Endothelial cell of umbilical vein (primary cell): ENCODE data around the gene THNSL1. TPM values are rescaled to one million over a fixed set of nuclear protein-coding genes. Genes with fewer than 3 reads are reported as not detected.

ENCODE experiments used
- BruUV-seq: library from RNA; stranded (reverse); fragments of 400-500 nt; replicated peaks from 2 replicates; lab custom pipeline; 2021; lab: Mats Ljungman, UMichigan
- CTCF ChIA-PET: fragments of 300-600, 350-600 bp; sonication (Branson Sonifier 250); formaldehyde crosslinking; loops from one replicate; lab custom pipeline; 2021; ENCODE audit warnings: antibody characterized with exemption, inconsistent platforms; lab: Charles Lee
- POLR2A ChIA-PET: fragments of 300-600, 350-600 bp; sonication (Branson Sonifier 250); formaldehyde crosslinking; loops from one replicate; lab custom pipeline; 2021; ENCODE audit warnings: antibody characterized with exemption, inconsistent platforms; lab: Charles Lee
- DNase-seq: peaks from one replicate; pipeline ENCODE4 v3.0.0-alpha.2; 2011; ENCODE audit warnings: low read depth, low spot score
- FAIRE-seq: peaks from 2 replicates; lab custom pipeline; 2011; peaks lifted over from hg19 to GRCh38; lab: Jason Lieb, UNC
- H2AFZ ChIP-seq: 2 replicates; pipeline ENCODE4 v1.6.0; 2012; ENCODE audit warnings: low read depth, low read length, control low read depth, inconsistent platforms
- H3K27ac ChIP-seq: 2 replicates; pipeline ENCODE4 v1.5.1; 2011; ENCODE audit warnings: low read depth, mild to moderate bottlenecking, control low read depth, low read length, moderate library complexity; ENCODE audit not compliant: insufficient read depth
- H3K27me3 ChIP-seq, 2 experiments: 2 replicates each; pipeline versions ENCODE4 v1.6.0 to v1.6.1; 2011; ENCODE audit warnings: low read length in 2 of 2, mixed read lengths in 1 of 2; ENCODE audit not compliant: control insufficient read depth in 2 of 2, insufficient read depth in 2 of 2
- H3K36me3 ChIP-seq, 2 experiments: 2 replicates in 1 of 2; 3 replicates in 1 of 2; pipeline ENCODE4 v1.5.1; 2011; ENCODE audit warnings: low read length in 2 of 2, mild to moderate bottlenecking in 1 of 2, moderate library complexity in 1 of 2; ENCODE audit not compliant: control insufficient read depth in 2 of 2, insufficient read depth in 2 of 2; ENCODE audit errors: extremely low read depth in 1 of 2
- H3K4me1 ChIP-seq: 3 replicates; pipeline ENCODE4 v1.5.1; 2011; ENCODE audit warnings: mild to moderate bottlenecking, low read length; ENCODE audit not compliant: control insufficient read depth, insufficient read depth; ENCODE audit errors: extremely low read depth
- H3K4me2 ChIP-seq: 2 replicates; pipeline ENCODE4 v1.6.1; 2011; ENCODE audit warnings: low read length, control low read depth, mixed read lengths; ENCODE audit not compliant: insufficient read depth
- H3K4me3 ChIP-seq, 3 experiments: fragments of 200-600 bp in 1 of 3; sonication (generic), shearing (Covaris generic) in 1 of 3; replicated peaks in 1 of 3; 2 replicates each; pipeline ENCODE4 v1.5.1; 2011 to 2016; ENCODE audit warnings: control low read depth in 3 of 3, low read length in 3 of 3, mild to moderate bottlenecking in 2 of 3, inconsistent platforms in 1 of 3, low read depth in 1 of 3, moderate library complexity in 1 of 3; ENCODE audit not compliant: insufficient read depth in 1 of 3
- H3K79me2 ChIP-seq: 2 replicates; pipeline ENCODE4 v1.6.0; 2012; ENCODE audit warnings: low read length, inconsistent platforms; ENCODE audit not compliant: control insufficient read depth, insufficient read depth
- H3K9ac ChIP-seq: replicated peaks from 2 replicates; pipeline ENCODE3; 2011; ENCODE audit warnings: low read length, control low read depth; ENCODE audit not compliant: insufficient read depth; ENCODE audit errors: extremely low read depth
- H3K9me1 ChIP-seq: replicated peaks from 3 replicates; pipeline ENCODE4 v1.6.0; 2011; ENCODE audit warnings: mild to moderate bottlenecking, low read length; ENCODE audit not compliant: control insufficient read depth, insufficient read depth; ENCODE audit errors: extremely low read depth
- H3K9me3 ChIP-seq: replicated peaks from 2 replicates; pipeline ENCODE4 v1.5.1; 2012; ENCODE audit warnings: low read length, inconsistent platforms; ENCODE audit not compliant: control insufficient read depth, insufficient read depth
- H4K20me1 ChIP-seq: replicated peaks from 2 replicates; pipeline ENCODE3; 2011; ENCODE audit warnings: mild to moderate bottlenecking, low read length; ENCODE audit not compliant: control insufficient read depth, insufficient read depth; ENCODE audit errors: extremely low read depth
- CTCF ChIP-seq, 2 donors: IDR thresholded peaks; 1 replicate in 1 of 2; 2 replicates in 1 of 2; pipeline ENCODE4 v1.5.1; 2011; ENCODE audit warnings: low read length in 2 of 2, mild to moderate bottlenecking in 2 of 2, moderate library complexity in 2 of 2, control low read depth in 1 of 2, inconsistent platforms in 1 of 2, low read depth in 1 of 2; ENCODE audit not compliant: insufficient read depth in 1 of 2; ENCODE audit errors: extremely low read depth in 1 of 2
- FOS ChIP-seq: IDR thresholded peaks from 2 replicates; pipeline ENCODE4 v1.6.1; 2011; ENCODE audit warnings: mild to moderate bottlenecking, low read length, moderate library complexity, borderline replicate concordance; ENCODE audit not compliant: insufficient read depth
- GATA2 ChIP-seq: IDR thresholded peaks from 2 replicates; pipeline ENCODE4 v1.7.0; 2011; ENCODE audit warnings: low read depth, mild to moderate bottlenecking, moderate library complexity, mixed read lengths, low read length; ENCODE audit not compliant: insufficient read length, insufficient read depth
- JUN ChIP-seq: IDR thresholded peaks from 2 replicates; pipeline ENCODE4 v1.6.1; 2011; ENCODE audit warnings: borderline replicate concordance, low read depth; ENCODE audit not compliant: insufficient read length, insufficient read depth
- MYC ChIP-seq: IDR thresholded peaks from one replicate; pipeline ENCODE4 v1.6.1; 2011; ENCODE audit warnings: mild to moderate bottlenecking, low read depth, low read length
- dilution Hi-C: fragments of 300-500 bp; cut with MboI; formaldehyde crosslinking; loops from one replicate; pipeline ENCODE4 v1.15.0; 2019; ENCODE audit warnings: low sequenced_read_pairs; ENCODE audit not compliant: extremely low pct_ligation_motif_present
- intact Hi-C: fragments of 100-400 bp; cut with micrococcal nuclease; formaldehyde crosslinking; loops from one replicate; pipeline ENCODE4 v1.10.0; 2022
- polyA plus RNA-seq, 4 experiments: library from polyadenylated mRNA; depleted of rRNA in 3 of 4; stranded (reverse) in 3 of 4; unstranded in 1 of 4; fragments of >200 nt; gene quantifications; 2 replicates each; pipeline versions ENCODE4 v1.2.1 to v1.2.3, GENCODE V29; 2011 to 2012; ENCODE audit warnings: missing spikeins in 1 of 4
- total RNA-seq: library from RNA; stranded (reverse); gene quantifications from 2 replicates; pipeline ENCODE4 v1.2.3, GENCODE V29; 2021

Gene THNSL1
- total and polyA plus RNA-seq, 2 donors (not counting 3 experiments of a cell fraction or from before 2014, with no cell fraction given): 0.52 to 2.1 TPM

GRCh38 chr10:25014579-25014978 lies 1.8 kb upstream of the THNSL1 start:
- intact Hi-C loops: no loop called here
- dilution Hi-C loops: no loop called here

More at GRCh38 chr10:25014579-25014978, 1.8 kb upstream of the THNSL1 start:
- DNase-seq: no peak
- Histone ChIP-seq H3K4me1 (peaks cover 17% of the 10 kb centered on the region), H3K9ac (no peak overlapping the region), H3K9me1 (no peaks in the 10 kb centered on the region), H2AFZ (no peak overlapping the region), H3K36me3 (no peaks in the 10 kb centered on the region), H3K27ac (no peak overlapping the region), H4K20me1 (no peaks in the 10 kb centered on the region), H3K27me3 (no peaks in the 10 kb centered on the region), H3K79me2 (no peaks in the 10 kb centered on the region), H3K9me3 (no peaks in the 10 kb centered on the region), H3K4me2 (no peak overlapping the region), H3K4me3 (no peak overlapping the region)
- ChIA-PET POLR2A (no interaction called here), CTCF (interaction anchor here (1.5 kb wide), 1 partner anchor 67 kb away, joined by 3 read pairs; no protein-coding TSS in a partner anchor)
- no TSS peak for BruUV-seq
- TF ChIP-seq FOS: no peak
- TF ChIP-seq GATA2: no peak
- TF ChIP-seq CTCF (IDR thresholded peaks at IDR 0.05; ENCODE audit: extremely low read depth in 1 of 2, insufficient read depth in 1 of 2, low read depth in 1 of 2, low read length in 2 of 2): no peak
- no peak for TF ChIP-seq MYC
- TF ChIP-seq JUN: no peak
- FAIRE-seq: no peak
